H1 (cell line): ENCODE results near the gene ADPRHL1. TPM values are rescaled to one million over a fixed set of nuclear protein-coding genes. Genes with fewer than 3 reads are reported as not detected.

Experiments used
- ATF2 ChIP-seq: IDR thresholded peaks from 2 replicates; pipeline ENCODE4 v1.6.1; 2012; ENCODE audit warnings: low read length, inconsistent platforms
- polyA plus RNA-seq, 7 experiments: library from polyadenylated mRNA; depleted of rRNA in 3 of 7; stranded (reverse) in 5 of 7; unstranded in 2 of 7; fragments of >200 nt in 5 of 7; fragments of 200-250 nt in 2 of 7; gene quantifications; 1 replicate in 5 of 7; 2 replicates in 1 of 7; 4 replicates in 1 of 7; pipeline versions ENCODE4 v1.2.1 to v1.2.3, GENCODE V29; 2011 to 2013; ENCODE audit warnings: missing spikeins in 2 of 7, mixed read lengths in 2 of 7
- total RNA-seq: library from RNA; stranded (reverse); fragmentation: NEBNext Ultra II Directional; extraction: Animal tissue kit (Norgen Biotek cat#: 25700); gene quantifications from 2 replicates; pipeline ENCODE4 v1.2.1, GENCODE V29; 2021

Gene ADPRHL1
- total and polyA plus RNA-seq, 2 of the 8 experiments (the other 6 are each of a cell fraction or from before 2014, with no cell fraction given): 0.74 to 1.7 TPM

- no peak for TF ChIP-seq ATF2
These were observed 74.5 kb downstream of the ADPRHL1 start (continued) for GRCh38 chr13:113378825-113379224.
